Fibroblast of lung (primary cell): ENCODE results near the gene METTL22.

ENCODE experiments used
- CTCF ChIP-seq, 2 donors: IDR thresholded peaks in 1 of 2; conservative IDR thresholded peaks in 1 of 2; 1 replicate in 1 of 2; 2 replicates in 1 of 2; pipeline ENCODE4 v1.5.1; 2011 to 2012; ENCODE audit warnings: low read length in 2 of 2, control low read depth in 1 of 2, inconsistent platforms in 1 of 2, low read depth in 1 of 2, mild to moderate bottlenecking in 1 of 2
- EZH2 ChIP-seq: IDR thresholded peaks from 2 replicates; pipeline ENCODE4 v1.5.1; 2012; ENCODE audit warnings: low read length, control low read depth, mild to moderate bottlenecking; ENCODE audit errors: missing control alignments

- TF ChIP-seq CTCF (conservative IDR thresholded peaks at IDR 0.05 in 1 of 2, IDR thresholded peaks at IDR 0.05 in 1 of 2; ENCODE audit: low read depth in 1 of 2, low read length in 2 of 2) (no peak), EZH2 (no peak)
Measured at GRCh38 chr16:8579559-8579958, 41.9 kb upstream of the METTL22 start.
